ENCODE measurements around the gene ADGRA1. TPM values are rescaled to one million over a fixed set of nuclear protein-coding genes. Genes with fewer than 3 reads are reported as not detected.

The ADGRA1 gene
- total RNA-seq, 1 donor, result not detected

DNA sequence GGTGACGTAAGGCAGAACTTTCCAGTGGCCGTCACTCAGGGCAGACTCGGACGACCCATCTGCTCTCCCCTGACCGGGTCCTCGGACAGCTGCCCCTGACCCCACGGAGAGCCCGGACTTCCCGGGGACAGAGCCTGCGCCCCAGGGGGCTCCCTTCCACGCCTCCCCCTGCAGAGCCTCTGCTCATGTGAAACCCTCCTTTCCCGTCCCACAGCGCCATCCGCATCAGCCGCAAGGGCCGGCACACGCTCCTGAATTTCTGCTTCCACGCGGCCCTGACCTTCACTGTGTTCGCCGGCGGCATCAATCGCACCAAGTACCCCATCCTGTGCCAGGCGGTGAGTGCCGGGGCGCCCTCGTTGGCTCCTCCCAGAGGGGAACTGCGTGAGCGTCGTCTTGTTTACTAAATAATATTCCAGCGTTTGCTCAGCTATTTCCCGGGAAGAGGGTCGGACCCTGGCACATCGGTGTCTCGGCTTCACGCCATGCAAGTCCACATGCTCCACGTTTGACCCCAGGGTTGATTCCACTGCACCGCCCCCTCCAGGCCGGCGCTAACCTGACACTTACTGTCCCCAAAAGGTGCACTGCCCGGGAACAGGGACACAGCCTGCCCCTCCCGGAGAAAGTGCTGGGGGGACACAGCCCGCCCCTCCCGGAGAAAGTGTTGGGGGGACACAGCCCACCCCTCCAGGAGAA lies 10.9 kb downstream of the ADGRA1 start:
- no peak overlapping the region for H3K4me3 ChIP-seq (ENCODE audit: low read depth, low read length)
- DNase-seq (ENCODE audit: low read depth), result no peak
- TF ChIP-seq CTCF (IDR thresholded peaks at IDR 0.05; ENCODE audit: insufficient read depth, low read length), result no peak

DNA sequence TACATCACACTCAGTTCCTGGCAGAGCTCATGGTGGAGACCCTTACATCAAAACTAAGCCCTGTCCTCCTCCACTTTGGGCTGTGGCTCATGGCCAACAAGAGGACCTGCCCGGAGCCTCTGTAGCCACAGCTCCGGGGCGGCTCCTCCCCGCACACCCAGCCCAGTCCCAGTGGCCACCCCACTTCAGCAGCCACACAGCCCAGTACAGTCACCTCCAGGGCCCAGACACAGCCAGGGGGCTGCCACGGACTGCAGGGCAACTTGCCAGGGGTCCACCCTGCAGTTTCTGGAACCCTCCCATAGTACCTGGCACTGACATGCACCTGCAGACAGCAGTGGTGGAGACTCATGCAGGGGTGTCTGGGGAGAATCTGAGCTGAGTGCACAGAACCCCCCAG lies 11.8 kb downstream of the ADGRA1 start:
- H3K4me3 ChIP-seq (ENCODE audit: low read depth, low read length), result no peak overlapping the region
- TF ChIP-seq CTCF (IDR thresholded peaks at IDR 0.05; ENCODE audit: insufficient read depth, low read length), result no peak
- DNase-seq (ENCODE audit: low read depth), result no peak

- no peak overlapping the region for H3K4me3 ChIP-seq (ENCODE audit: low read depth, low read length)
- TF ChIP-seq CTCF (IDR thresholded peaks at IDR 0.05; ENCODE audit: insufficient read depth, low read length), result no peak
- no peak for DNase-seq (ENCODE audit: low read depth)
Measured at GRCh38 chr10:133100186-133100585, 12.5 kb downstream of the ADGRA1 start.

- no peak for TF ChIP-seq CTCF (IDR thresholded peaks at IDR 0.05; ENCODE audit: insufficient read depth, low read length)
Measured at GRCh38 chr10:133100706-133101415, 13.1 kb downstream of the ADGRA1 start.

DNA sequence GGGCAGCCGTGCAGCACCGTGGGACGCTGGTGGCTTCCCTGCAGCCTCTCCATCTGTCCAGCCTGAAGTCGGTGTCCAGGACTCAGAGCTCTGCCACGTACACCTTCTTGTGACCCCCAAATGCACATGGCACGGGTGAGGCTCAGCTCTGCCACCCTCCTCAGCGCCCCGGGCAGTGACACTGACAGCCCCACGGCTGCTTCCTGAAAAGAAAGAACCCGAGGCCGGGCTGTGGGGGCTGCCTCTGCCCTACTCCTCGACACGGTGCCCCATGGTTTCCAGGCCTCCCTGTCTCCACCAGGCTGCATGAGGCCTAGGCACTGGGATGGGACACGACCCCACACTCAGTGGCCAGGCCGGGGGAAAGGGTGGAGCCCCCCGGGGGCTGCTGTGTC lies 13.7 kb downstream of the ADGRA1 start:
- no peak for TF ChIP-seq CTCF (IDR thresholded peaks at IDR 0.05; ENCODE audit: insufficient read depth, low read length)
- DNase-seq (ENCODE audit: low read depth), result no peak
- no peak overlapping the region for H3K4me3 ChIP-seq (ENCODE audit: low read depth, low read length)

More at GRCh38 chr10:133100706-133101415, 13.1 kb downstream of the ADGRA1 start:
- H3K4me3 ChIP-seq (ENCODE audit: low read depth, low read length), result no peak overlapping the region
- no peak for DNase-seq (ENCODE audit: low read depth)

- no peak for TF ChIP-seq CTCF (IDR thresholded peaks at IDR 0.05; ENCODE audit: insufficient read depth, low read length)
- no peak overlapping the region for H3K4me3 ChIP-seq (ENCODE audit: low read depth, low read length)
- DNase-seq (ENCODE audit: low read depth), result no peak
Measured at GRCh38 chr10:133102415-133103095, 14.8 kb downstream of the ADGRA1 start.
